ENCODE data around the gene PRKCQ.

- TF ChIP-seq CTCF (IDR thresholded peaks at IDR 0.05) = no peak
- no peak for TF ChIP-seq POLR2A (IDR thresholded peaks at IDR 0.05)
Measured at GRCh38 chr10:6574664-6575176, 5.4 kb downstream of the PRKCQ start.

All from tibial nerve (tissue), 3 donors.